ENCODE measurements around the gene ZNF670. TPM values are rescaled to one million over a fixed set of nuclear protein-coding genes. Genes with fewer than 3 reads are reported as not detected.
A peak's percentile ranks its signal among the peaks of the same experiment; 100 is the strongest.

Gene ZNF670
- total and polyA plus RNA-seq, 9 of the 15 experiments (the other 6 are each of a cell fraction or from before 2014, with no cell fraction given): 7.1 to 23.4 (median 11.8) TPM

DNA sequence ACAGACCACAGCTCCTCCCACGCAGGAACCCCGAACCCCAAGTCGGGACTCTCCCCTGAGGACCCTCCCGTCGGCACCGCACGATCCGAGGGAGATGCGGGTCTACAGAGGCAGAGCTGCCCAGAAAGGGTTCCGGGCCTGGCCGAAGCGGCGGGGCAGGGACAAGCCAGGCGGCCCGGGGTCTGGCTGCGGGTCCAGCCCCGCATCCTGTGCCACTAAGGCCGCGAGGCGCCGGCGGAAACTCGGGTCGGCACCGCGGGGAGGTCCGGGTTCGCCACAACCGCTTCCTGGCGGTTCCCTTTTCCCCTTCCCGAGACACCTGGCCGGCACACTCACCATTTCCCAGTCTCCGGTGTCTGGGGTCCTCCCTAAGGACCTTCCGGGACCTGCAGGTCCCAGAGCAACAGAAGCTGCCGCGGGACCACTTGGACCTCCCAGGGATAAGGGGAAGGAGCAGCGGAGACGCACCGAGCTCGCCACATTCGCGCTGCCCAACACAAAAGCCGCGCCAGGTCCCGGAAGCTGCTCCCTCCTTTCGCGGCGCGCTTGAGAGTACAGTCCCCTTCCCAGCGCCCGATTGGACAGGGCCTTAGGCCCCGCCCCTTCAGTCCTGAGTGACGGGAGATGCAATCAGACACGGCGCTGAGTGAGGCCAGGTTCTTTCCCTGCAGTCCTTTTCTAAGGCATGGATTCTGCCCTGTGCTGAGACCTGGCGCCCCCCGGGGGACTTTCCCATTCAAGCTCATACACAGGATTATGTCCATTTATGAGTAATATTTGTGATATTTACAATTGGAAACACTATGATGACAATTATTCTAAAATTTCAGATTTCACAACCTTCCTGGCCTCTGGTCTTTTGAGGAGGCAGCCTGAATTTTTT is at the start of gene ZNF670 (continued):
- no peak for TF ChIP-seq SAFB (IDR thresholded peaks at IDR 0.05; ENCODE audit: borderline replicate concordance, low read depth, low read length)
- TF ChIP-seq, protein P1, sequence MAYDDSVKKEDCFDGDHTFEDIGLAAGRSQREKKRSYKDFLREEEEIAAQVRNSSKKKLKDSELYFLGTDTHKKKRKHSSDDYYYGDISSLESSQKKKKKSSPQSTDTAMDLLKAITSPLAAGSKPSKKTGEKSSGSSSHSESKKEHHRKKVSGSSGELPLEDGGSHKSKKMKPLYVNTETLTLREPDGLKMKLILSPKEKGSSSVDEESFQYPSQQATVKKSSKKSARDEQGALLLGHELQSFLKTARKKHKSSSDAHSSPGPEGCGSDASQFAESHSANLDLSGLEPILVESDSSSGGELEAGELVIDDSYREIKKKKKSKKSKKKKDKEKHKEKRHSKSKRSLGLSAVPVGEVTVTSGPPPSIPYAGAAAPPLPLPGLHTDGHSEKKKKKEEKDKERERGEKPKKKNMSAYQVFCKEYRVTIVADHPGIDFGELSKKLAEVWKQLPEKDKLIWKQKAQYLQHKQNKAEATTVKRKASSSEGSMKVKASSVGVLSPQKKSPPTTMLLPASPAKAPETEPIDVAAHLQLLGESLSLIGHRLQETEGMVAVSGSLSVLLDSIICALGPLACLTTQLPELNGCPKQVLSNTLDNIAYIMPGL (CRISPR knock-in tag; IDR thresholded peaks at IDR 0.05): no peak
- TF ChIP-seq FUS (optimal IDR thresholded peaks at IDR 0.05; ENCODE audit: low read depth, low read length): no peak
- TF ChIP-seq PRMT5 (CRISPR knock-in tag; IDR thresholded peaks at IDR 0.05): no peak; the same call in 1 of the 2 replicates
- TF ChIP-seq, protein P2, sequence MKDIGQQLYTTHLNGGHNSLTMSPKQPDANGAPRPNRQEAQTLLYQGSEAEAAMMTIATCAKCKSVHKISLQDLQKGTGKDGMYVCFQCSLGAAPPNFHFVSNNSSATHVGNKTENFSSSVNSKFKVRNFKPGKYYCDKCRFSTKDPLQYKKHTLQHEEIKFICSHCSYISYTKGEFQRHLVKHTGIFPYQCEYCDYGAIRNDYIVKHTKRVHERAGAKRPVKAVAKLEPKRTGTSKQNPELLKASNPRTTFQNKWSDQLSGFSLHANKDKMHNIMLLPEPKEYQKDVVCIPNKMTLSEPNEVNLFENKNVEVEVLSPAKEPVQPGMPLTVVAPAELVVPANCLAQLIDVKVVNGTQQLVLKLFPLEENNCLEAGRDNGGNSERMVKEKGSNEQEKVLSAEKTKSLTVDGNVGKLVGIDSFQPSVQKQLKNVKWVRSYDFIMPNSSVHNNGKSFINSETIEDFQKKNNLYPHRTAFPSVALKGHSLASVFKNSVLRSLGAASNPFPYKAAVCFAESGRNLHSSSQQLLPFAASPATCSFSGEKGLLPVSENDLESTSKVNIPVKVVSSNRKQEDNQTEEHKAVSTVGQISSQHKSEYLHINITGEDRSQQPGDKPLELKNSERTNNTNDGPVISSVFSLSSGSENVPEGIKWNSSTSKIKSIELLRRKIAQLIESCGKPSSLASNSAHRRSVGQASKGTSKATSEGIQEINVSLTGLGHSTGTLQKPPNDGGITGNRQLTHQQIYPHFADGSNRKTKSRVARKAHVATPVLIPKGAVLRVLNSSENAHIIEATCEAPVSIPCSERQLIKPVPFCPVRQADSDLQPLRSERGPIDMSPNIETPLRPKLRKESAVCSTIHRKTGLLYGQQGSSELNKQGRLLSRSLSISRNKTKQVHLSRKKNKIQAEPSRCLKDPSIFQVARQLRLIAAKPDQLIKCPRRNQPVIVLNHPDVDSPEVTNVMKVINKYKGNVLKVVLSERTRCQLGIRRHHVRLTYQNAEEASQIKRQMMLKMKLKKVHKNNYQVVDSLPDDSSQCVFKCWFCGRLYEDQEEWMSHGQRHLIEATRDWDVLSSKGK (CRISPR knock-in tag; IDR thresholded peaks at IDR 0.05): no peak
- peak; percentile 80 for TF ChIP-seq PML (IDR thresholded peaks at IDR 0.05; ENCODE audit: low read length)
- TF ChIP-seq HNRNPLL (IDR thresholded peaks at IDR 0.05; ENCODE audit: low read depth, low read length, poor library complexity, severe bottlenecking): peak; percentile 66
- no peak for TF ChIP-seq NFIX (CRISPR knock-in tag; IDR thresholded peaks at IDR 0.05; ENCODE audit: low read depth)
- peak; percentile 90 for TF ChIP-seq ELF1 (tag; IDR thresholded peaks at IDR 0.05)
- no peak for TF ChIP-seq NCOR1 (IDR thresholded peaks at IDR 0.05)
- TF ChIP-seq PTTG1 (tag; IDR thresholded peaks at IDR 0.05; ENCODE audit: low read depth): no peak
- TF ChIP-seq BRD4 (IDR thresholded peaks at IDR 0.05): peak; percentile 76
- TF ChIP-seq, protein P3, sequence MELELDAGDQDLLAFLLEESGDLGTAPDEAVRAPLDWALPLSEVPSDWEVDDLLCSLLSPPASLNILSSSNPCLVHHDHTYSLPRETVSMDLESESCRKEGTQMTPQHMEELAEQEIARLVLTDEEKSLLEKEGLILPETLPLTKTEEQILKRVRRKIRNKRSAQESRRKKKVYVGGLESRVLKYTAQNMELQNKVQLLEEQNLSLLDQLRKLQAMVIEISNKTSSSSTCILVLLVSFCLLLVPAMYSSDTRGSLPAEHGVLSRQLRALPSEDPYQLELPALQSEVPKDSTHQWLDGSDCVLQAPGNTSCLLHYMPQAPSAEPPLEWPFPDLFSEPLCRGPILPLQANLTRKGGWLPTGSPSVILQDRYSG (tag; conservative IDR thresholded peaks at IDR 0.05; ENCODE audit: low read depth): no peak
- no peak for TF ChIP-seq ZNF436 (CRISPR knock-in tag; IDR thresholded peaks at IDR 0.05)
- peak; percentile 28; the same call in 1 of the 2 replicates for TF ChIP-seq JUND (IDR thresholded peaks at IDR 0.05; ENCODE audit: borderline replicate concordance, low read depth, low read length)
- TF ChIP-seq JUND (tag; IDR thresholded peaks at IDR 0.05; ENCODE audit: borderline replicate concordance, low read depth, low read length): no peak; the same call in 2 of the 3 replicates
- no peak for TF ChIP-seq NFE2L1 (tag; IDR thresholded peaks at IDR 0.05; ENCODE audit: borderline replicate concordance, low read depth)
- peak; percentile 100 for TF ChIP-seq KDM2B (CRISPR knock-in tag; IDR thresholded peaks at IDR 0.05)
- TF ChIP-seq, protein P4, sequence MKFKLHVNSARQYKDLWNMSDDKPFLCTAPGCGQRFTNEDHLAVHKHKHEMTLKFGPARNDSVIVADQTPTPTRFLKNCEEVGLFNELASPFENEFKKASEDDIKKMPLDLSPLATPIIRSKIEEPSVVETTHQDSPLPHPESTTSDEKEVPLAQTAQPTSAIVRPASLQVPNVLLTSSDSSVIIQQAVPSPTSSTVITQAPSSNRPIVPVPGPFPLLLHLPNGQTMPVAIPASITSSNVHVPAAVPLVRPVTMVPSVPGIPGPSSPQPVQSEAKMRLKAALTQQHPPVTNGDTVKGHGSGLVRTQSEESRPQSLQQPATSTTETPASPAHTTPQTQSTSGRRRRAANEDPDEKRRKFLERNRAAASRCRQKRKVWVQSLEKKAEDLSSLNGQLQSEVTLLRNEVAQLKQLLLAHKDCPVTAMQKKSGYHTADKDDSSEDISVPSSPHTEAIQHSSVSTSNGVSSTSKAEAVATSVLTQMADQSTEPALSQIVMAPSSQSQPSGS (CRISPR knock-in tag; IDR thresholded peaks at IDR 0.05): no peak
- peak; percentile 92 for TF ChIP-seq ZFX (CRISPR knock-in tag; IDR thresholded peaks at IDR 0.05)
- TF ChIP-seq TRIM28 (IDR thresholded peaks at IDR 0.05): peak; percentile 66; the same call in 1 of the 2 replicates

Measured in K562 (cell line).